Uterus (tissue), 4 donors: ENCODE data around the gene FAM234B. TPM values are rescaled to one million over a fixed set of nuclear protein-coding genes. Genes with fewer than 3 reads are reported as not detected.

Source experiments
- DNase-seq, 2 donors: peaks; one replicate each; pipeline ENCODE4 v3.0.0-alpha.2; 2019 to 2020
- H3K27ac ChIP-seq, 2 donors: fragments of 200-600 bp; sonication (generic); 1 replicate in 1 of 2; 2 replicates in 1 of 2; pipeline ENCODE4 v1.5.1; 2016 to 2018
- H3K27me3 ChIP-seq, 2 donors: fragments of 200-600 bp; sonication (generic); one replicate each; pipeline ENCODE4 v1.5.1; 2018 to 2019; ENCODE audit warnings: control low read depth in 1 of 2
- H3K36me3 ChIP-seq, 2 donors: fragments of 200-600 bp; sonication (generic); one replicate each; pipeline ENCODE4 v1.5.1; 2019; ENCODE audit warnings: control low read depth in 1 of 2
- H3K4me1 ChIP-seq, 2 donors: fragments of 200-600 bp; sonication (generic); one replicate each; pipeline ENCODE4 v1.5.1; 2018 to 2019; ENCODE audit warnings: control low read depth in 1 of 2
- H3K4me3 ChIP-seq, 2 donors: fragments of 200-600 bp; sonication (generic); 1 replicate in 1 of 2; 2 replicates in 1 of 2; pipeline ENCODE4 v1.5.1; 2018 to 2019; ENCODE audit warnings: mild to moderate bottlenecking in 1 of 2
- H3K9me3 ChIP-seq, 2 donors: fragments of 200-600 bp; sonication (generic); one replicate each; pipeline ENCODE4 v1.5.1; 2019; ENCODE audit warnings: control low read depth in 1 of 2
- CTCF ChIP-seq, 4 experiments: fragments of 200-600 bp in 2 of 4; fragments of 450-650 bp in 2 of 4; sonication (generic) in 2 of 4; IDR thresholded peaks; one replicate each; pipeline ENCODE4 v1.5.1; 2016 to 2019; ENCODE audit warnings: antibody characterized with exemption in 4 of 4, mild to moderate bottlenecking in 2 of 4, moderate library complexity in 1 of 4
- POLR2A ChIP-seq, 2 donors: fragments of 450-650 bp; IDR thresholded peaks; one replicate each; pipeline ENCODE4 v1.6.1; 2016; ENCODE audit warnings: antibody characterized with exemption in 2 of 2, mild to moderate bottlenecking in 1 of 2, moderate library complexity in 1 of 2
- intact Hi-C: fragments of 100-400 bp; cut with DNase I; formaldehyde crosslinking; loops from one replicate; pipeline ENCODE4 v1.15.1; 2023; ENCODE audit warnings: low total_unique reads
- total RNA-seq, 4 donors: library from RNA; depleted of rRNA in 3 of 4; stranded (reverse); fragments of >200 nt in 3 of 4; gene quantifications; one replicate each; pipeline versions ENCODE4 v1.1.0 to v1.2.4, GENCODE V29; 2014 to 2023
- donor health status: DM: yes; HTN: yes; CAD: no.

FAM234B gene
- total RNA-seq, 4 donors from 2014 or later = 2.4 to 8.3 (median 4.6) TPM

- no peaks in the 10 kb centered on the region for H3K36me3 ChIP-seq
Observed at GRCh38 chr12:13067322-13067721, 23.1 kb downstream of the FAM234B start.

GRCh38 chr12:13069380-13069779 lies 25.2 kb downstream of the FAM234B start:
- no peak overlapping the region for H3K4me3 ChIP-seq
- H3K4me1 ChIP-seq = no peaks in the 10 kb centered on the region
- intact Hi-C loops = no loop called here
- no peaks in the 10 kb centered on the region for H3K27me3 ChIP-seq
- no peak for DNase-seq
- no peak for TF ChIP-seq CTCF (IDR thresholded peaks at IDR 0.05)
- TF ChIP-seq POLR2A (IDR thresholded peaks at IDR 0.05) = no peak
- no peaks in the 10 kb centered on the region for H3K9me3 ChIP-seq
- no peak overlapping the region for H3K27ac ChIP-seq
- no peaks in the 10 kb centered on the region for H3K36me3 ChIP-seq

More at GRCh38 chr12:13067322-13067721, 23.1 kb downstream of the FAM234B start:
- H3K4me3 ChIP-seq = no peak overlapping the region
- TF ChIP-seq POLR2A (IDR thresholded peaks at IDR 0.05) (no peak), CTCF (IDR thresholded peaks at IDR 0.05) (no peak)
- intact Hi-C loops = no loop called here
- H3K4me1 ChIP-seq = no peaks in the 10 kb centered on the region
- H3K27me3 ChIP-seq = no peaks in the 10 kb centered on the region
- no peak for DNase-seq
- H3K9me3 ChIP-seq = no peaks in the 10 kb centered on the region
- no peak overlapping the region for H3K27ac ChIP-seq

- intact Hi-C loops = no loop called here
- DNase-seq = no peak
- Histone ChIP-seq H3K36me3 (no peaks in the 10 kb centered on the region), H3K27ac (no peak overlapping the region), H3K9me3 (no peaks in the 10 kb centered on the region), H3K27me3 (no peaks in the 10 kb centered on the region), H3K4me3 (no peak overlapping the region), H3K4me1 (no peaks in the 10 kb centered on the region)
- TF ChIP-seq CTCF (IDR thresholded peaks at IDR 0.05) = no peak
- no peak for TF ChIP-seq POLR2A (IDR thresholded peaks at IDR 0.05)
Observed at GRCh38 chr12:13071305-13072280, 27.4 kb downstream of the FAM234B start.

- TF ChIP-seq POLR2A (IDR thresholded peaks at IDR 0.05) (no peak), CTCF (IDR thresholded peaks at IDR 0.05) (no peak)
- Histone ChIP-seq H3K9me3 (no peaks in the 10 kb centered on the region), H3K36me3 (no peaks in the 10 kb centered on the region), H3K27me3 (no peaks in the 10 kb centered on the region), H3K4me1 (no peaks in the 10 kb centered on the region), H3K27ac (no peak overlapping the region), H3K4me3 (no peak overlapping the region)
- intact Hi-C loops = no loop called here
- DNase-seq = no peak
Observed at GRCh38 chr12:13073173-13073572, 29.0 kb downstream of the FAM234B start.

GRCh38 chr12:13074396-13075117 lies 30.4 kb downstream of the FAM234B start:
- no peak for TF ChIP-seq CTCF (IDR thresholded peaks at IDR 0.05)
- no peak for TF ChIP-seq POLR2A (IDR thresholded peaks at IDR 0.05)
- Histone ChIP-seq H3K27me3 (no peaks in the 10 kb centered on the region), H3K27ac (no peak overlapping the region), H3K4me1 (no peaks in the 10 kb centered on the region), H3K9me3 (no peaks in the 10 kb centered on the region), H3K4me3 (no peak overlapping the region), H3K36me3 (no peaks in the 10 kb centered on the region)
- DNase-seq = no peak
- intact Hi-C loops = no loop called here
